T1000 (cell line): ENCODE results near the gene ERBB4.

Experiments
- DNase-seq: peaks from one replicate; lab custom pipeline; 2025; ENCODE audit warnings: mixed read lengths; lab: John Stamatoyannopoulos, UW

ERBB4 gene

DNA sequence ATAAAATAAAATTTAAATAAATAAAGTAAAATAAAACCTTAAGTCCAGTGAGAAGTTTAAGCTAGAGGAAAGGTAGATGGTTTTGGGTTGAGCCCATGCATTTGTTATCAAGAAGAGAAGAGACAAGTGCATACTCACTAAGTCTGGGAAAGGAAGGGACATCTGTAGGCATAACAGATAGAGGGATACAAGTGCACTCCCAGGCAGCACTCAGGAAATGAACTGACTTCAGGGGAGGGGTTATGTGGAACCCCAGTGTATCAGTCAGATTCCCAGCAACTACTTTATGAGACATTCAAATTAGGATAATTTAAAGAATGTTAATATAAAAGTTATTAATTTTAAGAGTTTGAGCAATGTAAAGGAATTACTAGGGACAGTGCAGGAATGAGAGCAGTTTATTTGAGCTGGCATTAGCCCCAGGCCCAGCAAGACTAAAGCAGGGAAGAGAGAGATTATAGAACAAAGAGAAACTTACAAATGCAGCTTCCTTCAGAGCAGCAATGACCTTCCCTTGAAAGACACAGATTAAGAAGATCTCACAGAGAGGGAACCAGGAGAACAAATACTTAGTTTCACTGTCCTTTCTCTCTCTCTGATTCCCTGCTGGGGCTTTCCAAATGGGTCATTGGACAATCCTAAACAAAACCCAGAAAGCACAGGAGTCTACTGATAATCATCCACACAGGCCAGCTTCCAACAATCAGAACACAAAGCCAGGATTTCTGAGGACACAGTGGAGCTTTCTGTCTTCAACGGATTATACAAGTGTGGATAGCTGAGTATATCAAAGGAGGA lies 109.7 kb downstream of the ERBB4 start:
- no peak for DNase-seq

DNA sequence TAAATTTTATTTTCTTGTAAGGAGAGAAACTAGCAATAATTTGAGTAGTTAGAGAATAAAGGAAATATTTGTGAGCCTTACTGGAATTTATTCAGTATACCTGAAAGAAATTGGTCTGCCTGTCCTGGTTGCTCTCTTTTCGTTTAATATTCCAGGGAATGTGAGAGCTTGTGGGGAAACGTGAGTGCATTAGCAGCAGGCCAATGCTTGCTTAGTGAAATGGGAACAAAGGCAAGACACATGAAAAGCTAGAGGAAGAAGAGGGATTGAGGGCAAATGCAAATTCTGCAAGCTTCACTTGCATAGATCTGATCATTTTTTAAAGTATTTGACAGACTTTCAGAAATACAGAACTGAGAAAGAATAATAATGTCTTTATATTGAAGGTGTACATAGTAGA lies 111.0 kb downstream of the ERBB4 start:
- no peak for DNase-seq

DNA sequence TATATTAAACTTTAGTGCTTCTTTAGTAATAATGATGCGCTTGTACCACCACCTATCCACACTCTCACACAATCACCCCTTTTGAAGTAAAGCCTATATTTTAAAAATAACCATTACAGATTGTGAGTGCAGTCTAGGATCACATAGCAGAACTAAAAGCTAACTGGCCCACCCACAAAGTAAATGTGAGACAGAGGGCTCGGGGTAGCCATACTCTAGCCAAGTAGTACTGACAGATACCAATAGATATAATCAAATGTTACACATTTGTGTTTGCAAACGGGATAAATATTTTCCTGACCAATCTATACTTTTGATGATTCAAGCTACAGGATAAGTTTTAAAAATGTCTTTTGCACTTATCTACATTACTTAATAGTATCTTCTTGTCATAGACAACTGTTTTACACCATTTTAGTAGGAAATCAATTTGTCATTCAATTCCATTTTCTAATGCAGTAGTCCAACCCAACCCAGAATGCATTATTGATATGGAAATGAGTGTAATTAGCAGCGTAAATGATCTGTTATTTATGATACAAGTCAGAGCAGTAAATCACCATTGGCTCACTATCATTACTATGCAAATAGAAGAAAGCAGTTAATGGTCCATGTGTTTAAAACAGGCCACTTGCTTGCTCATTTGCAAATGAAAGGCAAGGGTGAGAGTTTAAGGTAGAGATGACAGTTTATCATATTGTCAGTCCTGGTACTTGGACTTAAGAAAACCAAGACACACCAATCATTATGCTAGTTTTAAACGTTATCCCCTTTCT lies 111.8 kb downstream of the ERBB4 start:
- no peak for DNase-seq

DNA sequence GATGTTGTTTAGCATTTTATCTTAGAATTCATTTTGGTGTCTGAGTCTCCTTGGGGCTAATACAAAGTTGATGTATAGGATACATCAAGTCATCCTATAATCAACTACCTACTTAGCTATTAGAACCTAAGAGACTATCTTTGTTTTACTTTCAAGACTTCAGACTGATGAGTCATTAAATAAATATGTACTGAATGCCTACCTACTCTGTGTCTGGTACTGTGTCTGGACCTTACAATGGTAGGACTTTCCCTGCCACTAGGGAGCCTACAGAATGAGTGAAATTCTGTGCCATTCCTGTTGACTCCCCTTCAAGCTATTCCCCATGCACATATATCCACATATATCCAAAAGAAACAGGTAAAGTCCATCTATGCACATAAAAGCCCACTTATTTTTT lies 114.5 kb downstream of the ERBB4 start:
- no peak for DNase-seq

DNA sequence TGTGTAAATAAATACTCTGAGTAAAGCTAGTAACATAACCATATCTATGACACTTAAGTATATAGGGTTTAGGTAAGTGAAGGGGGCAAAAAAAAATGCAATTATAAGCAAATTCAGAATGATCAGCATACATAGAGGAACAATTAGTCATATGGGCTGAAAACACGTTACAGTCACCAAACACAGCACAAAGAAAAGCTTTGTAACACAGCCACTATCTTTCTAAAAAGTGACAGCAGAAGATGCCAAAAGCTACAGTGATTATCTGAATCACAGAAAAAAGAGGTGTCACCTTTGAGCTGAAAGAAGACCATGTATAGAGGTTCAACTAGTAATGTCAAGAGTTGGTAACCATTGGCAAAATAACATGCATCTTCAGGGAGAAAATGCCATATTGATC lies 115.5 kb downstream of the ERBB4 start:
- DNase-seq: no peak

DNA sequence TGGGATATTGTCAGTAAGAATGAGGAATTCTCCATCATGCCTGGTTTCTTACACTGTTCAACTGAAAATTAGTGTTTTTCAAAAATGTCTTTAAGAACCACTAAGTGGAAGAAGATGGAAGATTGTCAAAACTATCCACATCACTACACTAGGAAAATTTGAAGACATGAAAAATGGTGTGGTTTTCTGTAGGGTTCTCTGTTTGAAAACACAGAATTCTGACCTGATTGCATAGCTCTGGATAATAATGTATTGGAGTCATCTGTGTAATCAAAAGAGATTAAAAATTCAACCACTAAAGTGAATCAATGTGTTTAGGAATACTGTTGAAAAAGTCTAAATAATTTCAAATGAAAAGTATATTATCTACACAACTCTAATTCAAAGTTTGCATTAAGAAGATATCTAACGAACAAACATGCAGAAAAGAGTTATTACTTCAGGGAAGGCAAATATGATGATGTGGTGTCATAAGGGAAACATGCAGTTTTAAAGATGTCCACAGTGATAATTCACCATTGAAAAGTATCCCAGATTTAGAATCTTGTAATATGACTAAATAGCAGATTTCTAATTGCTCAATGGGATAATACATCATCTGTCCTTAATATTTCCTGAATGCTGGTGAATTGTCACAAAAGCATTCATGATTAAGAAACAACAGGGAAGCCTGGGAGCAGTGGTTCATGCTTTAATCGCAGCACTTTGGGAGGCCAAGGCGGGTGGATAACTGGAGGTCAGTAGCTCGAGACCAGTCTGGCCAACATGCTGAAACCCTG lies 116.9 kb downstream of the ERBB4 start:
- no peak for DNase-seq

DNA sequence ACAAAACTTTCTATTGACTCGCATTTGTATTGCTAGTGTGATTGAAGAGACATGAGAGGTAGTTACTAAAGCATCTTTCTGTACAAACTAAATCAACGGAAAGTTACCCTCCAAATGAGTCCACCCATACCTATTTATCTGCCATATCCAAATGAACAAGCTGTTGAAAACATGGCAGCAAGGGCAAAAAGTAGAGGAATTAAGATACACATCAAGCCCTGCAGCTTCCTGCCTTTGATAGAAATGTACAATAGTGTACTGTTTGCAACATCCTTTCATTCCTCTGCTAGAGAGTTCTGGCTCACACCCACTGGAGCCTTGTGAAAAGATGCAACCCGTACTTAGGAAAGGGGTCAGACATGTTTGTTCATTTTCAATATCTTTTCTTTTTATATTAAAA lies 122.5 kb downstream of the ERBB4 start:
- no peak for DNase-seq

DNA sequence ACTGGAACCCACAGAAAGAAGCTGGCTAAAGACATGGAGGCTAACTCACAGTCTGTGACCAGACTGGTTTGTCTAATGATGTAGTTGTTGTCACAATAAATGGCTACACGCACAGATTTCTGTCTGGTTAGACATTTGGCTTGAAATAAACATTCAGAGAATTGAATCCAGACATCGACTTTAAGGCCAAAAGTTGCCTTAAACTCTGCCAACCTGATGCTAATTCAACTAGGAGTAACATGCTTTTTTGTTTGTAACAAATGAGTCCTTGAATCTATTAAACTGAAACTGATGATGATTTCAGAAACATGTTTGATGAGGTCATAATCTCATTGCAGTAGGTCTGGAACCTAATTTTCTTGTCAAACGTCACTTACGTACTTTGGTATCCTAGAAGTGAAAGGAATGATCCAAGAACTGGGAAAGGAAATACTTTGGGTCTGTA lies 123.8 kb downstream of the ERBB4 start:
- DNase-seq: no peak

DNA sequence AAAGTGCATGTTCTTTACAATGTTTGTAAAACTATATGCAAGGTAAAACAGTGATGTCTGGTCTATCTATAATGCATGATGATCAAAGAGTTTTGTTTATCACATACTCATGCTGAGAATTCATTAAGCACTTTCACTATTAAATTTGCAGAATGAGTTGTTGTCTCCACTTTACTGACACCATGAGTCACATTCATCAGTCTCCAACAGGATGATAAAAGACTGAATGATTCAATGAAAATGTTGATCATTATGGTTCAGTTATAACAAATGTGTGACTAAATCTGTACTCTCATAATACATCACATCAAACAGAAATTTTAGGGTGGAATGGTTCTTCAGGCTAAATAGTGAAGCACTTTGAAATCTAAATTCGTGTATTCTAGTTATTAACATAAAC lies 129.0 kb downstream of the ERBB4 start:
- DNase-seq: no peak

DNA sequence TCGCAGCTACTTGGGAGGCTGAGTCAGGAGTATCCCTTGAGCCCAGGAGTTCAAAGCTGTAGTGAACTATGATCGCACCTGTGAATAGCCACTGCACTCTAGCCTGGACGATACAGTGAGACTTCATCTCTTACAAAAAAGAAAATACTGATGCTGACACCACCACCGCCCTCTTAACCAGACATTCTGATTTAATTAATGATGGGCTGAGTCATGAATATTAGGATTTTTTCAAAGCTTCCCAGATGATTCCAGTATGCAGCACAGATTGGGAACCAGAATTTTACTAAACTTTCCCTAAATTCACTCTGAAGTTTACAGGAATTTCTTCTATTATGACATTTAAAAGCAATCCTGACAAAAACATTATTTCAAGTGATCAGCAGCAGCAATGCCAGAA lies 130.1 kb downstream of the ERBB4 start:
- no peak for DNase-seq

DNA sequence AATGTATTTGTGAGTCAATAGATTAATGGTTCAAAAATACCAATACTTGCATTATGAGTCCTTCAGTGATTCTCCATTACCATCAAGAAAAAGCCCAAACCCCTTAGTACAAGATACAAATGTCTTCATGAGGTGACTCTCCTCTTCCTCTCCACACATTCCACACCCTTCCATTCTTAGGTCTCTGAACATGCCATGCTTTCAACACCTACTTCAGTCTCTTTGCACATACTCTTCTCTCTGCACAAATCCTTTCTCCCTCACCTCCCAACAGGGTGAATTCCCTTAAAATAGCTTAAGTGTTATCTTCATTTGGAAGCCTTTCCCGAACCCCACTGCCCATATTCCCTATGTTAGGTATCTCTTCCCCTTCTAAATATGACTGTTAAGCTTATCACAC lies 131.9 kb downstream of the ERBB4 start:
- DNase-seq: no peak

DNA sequence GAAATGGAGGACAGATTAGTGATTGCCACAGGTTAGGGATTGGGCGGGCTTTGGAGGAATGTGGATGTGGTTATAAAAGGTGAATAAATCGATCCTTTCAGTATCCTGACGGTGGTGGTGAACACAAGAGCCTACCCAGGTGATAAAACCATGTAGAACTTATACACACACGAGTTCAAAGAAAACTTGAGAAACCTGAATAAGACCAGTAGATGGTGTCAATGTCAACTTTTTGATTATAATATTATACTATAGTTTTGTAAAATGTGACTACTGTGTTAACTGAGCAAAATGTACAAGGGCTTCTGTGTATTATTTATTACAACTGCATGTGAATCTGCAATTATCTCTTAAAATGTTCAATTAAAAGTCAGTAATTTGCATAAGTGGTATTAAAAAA lies 136.3 kb downstream of the ERBB4 start:
- DNase-seq: no peak

DNA sequence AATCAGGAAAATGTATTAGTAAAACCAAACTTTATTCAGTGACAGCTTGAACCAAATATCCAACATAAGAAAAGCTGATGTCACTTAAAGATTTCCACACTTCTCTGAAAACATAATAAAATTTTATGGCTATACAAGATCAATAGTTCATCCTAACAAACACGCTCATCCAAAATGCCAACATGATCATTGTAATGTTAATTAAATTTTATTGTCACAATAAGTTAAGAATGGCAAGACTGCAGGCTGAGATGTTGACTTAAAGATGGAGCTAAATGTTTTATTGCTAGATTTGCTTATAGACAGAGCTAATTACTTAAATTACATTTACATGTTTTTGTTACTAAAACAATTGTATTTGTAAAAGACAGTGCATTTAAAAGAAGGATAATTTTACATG lies 140.3 kb downstream of the ERBB4 start:
- DNase-seq: no peak

DNA sequence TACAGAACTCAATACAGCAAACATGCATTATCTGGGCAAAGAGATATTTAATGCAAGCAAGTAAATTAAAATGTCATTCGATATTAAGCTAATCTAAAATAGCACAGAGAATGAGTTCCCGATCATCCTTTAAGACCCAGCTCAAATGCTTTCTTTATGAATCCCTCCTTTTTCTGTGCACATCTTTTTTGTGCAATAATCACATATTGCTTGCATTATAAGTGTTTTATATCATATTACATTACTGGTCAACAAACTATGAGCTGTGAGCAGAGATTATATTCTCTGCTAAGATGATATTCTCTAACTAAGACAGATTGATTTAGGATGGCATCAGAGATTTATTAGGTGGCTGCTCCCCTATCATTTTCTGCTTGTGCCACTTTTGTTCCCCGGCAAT lies 146.1 kb downstream of the ERBB4 start:
- DNase-seq: no peak

DNA sequence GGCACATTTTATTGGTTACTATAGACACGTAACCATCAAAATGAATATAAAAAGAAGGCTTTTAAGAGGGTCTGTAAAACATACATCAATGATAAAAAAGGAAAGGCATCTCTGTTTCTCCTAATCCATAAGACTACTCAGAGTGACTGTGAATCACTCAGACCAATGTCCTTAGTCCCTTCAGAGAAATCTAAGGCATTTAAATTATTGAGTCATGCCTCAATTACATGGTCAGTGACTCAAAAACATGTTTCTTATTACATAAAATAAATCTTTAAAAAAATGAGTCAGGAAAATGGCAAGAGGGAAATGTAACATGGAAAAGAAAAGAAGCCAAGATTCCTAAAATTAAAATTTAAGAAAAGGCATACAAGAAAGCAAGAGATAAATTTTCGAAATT lies 146.6 kb downstream of the ERBB4 start:
- no peak for DNase-seq

DNA sequence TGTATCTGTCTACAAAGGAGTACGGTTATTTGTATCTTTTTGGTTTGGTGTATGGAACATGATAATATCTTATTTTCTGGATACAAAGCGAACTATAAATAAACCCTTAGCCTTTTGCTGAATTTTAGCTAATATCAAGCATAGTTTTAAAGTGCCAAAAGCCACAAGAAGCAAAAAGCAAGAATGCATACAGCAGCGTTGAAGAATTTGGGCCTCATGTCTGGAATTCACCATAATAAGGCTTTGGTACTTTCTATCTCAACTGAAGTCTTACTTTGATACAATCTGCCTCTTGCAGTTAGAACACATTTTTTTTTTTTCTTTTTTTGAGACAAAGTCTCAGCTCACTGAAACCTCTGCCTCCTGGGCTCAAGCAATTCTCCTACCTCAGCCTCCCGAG lies 151.5 kb downstream of the ERBB4 start:
- no peak for DNase-seq

DNA sequence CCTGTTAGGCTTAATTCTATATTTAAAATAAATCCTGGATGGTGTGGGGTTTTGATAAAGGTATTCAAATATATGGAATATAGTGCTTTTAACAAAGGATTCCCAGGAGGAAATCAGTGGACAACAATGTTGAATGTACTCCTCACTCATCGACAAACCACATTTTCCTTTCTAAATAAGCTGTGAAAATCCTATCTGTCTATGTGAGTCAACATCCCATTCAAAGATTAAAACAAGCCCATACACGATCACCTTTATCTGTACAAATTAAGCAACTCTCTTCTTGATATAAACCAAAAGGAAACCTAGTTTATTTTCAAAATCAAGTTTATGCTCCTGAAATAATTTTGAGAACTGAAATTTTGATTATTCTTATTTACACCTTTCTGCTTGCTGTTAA lies 153.4 kb downstream of the ERBB4 start:
- DNase-seq: no peak

DNA sequence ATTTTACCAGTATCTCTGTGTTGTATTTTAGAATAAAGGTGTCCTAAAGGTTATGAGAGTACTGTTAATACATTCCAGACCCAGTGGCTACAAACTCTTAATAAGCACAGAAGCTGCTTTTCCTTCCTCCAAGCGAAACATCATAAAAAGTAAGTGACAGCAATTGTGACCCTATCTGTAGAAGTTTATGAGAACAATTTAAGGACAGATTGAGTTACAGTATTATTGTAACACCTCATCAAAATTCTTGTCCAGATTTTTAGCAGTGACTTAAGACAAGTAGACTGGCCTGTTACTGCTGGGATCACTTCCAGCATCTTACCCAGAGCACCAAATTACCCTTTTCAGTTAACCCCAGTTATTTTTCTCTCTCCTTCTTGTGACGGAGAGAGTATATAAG lies 154.6 kb downstream of the ERBB4 start:
- no peak for DNase-seq

DNA sequence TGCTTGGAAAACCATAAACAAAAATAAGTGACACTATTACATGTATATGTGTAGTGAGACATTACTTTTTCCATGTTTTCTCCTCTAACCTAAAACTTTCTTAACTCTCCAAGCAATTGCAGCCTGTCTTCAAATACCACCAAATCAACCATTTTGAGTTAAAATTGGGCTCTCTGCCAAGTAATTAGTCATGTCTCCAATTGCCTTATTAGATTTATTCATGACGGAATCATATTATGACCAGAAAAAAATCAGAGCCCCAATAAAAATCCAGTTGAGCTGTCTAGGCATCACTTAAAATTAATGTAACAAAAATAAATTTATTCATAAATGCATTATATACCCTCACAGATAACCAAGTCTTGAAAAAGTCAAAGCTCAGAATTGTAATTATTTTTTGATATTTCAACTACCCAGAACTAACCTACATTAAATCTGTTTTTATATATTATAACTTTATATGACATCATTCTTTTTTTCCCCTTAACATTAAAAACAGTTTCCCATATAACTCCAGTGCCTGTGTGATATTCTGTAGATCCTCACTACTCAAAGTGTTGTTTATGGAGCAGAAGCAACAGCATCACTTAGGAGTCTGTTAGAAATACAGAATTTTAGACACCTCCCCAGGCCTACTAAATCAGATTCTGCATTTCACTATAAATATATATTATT lies 157.0 kb downstream of the ERBB4 start:
- DNase-seq: no peak

DNA sequence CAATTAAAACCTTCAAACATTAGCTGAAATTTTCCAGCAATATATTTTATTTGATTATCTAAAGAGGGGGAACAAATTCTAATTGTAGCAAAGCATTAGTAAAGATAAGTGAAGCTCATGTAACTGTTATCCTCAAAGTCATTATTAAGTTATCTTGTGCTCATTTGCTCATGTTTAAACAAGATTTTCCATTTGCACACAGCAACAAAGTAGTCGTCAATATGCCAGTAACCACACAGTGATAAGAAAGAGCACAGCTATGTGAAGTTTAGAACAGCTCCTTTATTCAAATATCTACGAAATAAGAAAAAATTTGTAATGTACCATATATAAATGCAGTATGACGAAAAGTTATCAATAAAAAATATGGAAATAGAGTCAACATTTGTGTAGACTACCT lies 159.5 kb downstream of the ERBB4 start:
- DNase-seq: no peak

DNA sequence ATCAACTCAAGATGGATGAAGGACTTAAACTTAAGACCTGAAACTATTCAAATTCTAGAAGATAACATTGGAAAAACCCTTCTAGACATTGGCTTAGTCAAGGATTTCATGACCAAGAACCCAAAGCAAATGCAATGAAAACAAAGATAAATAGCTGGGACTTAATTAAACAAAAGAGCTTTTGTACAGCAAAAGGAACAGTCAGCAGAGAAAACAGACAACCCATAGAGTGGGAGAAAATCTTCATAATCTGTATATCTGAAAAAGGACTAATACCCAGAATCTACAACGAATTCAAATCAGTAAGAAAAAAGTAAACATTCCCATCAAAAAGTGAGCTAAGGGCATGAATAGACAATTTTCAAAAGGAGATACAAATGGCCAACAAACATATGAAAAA lies 171.2 kb downstream of the ERBB4 start:
- no peak for DNase-seq
